ENCODE results near the gene FBXW7.

The FBXW7 gene

DNA sequence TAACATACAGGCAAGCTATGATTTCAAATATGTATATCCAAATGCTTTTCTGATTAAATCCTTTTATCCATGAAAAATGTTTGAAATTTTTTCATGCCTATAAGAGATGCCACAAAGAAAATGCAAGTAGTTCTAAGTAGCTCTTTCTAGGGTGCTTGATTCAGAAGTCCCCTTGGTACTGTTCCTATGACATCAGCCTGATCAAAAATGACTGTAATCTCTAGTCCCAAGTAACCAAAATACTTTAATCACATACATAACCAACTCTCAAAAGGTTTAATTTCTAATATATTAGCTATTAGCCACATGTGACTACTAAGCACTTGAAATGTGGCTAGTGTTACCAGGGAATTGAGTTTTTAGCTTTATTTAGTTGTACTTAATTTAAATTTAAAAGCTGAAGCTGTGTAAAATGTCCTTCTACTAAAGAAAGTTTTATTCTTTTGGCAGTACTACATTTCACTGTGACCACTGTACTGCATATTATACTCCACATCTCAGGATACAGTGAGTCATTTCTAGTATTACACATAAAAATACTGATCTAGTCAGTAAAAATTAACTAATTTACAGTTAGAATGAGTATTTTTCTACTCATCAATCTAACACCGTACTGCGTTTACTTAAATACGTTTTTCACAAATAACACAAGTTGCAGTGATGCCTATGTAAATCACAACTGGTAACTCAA is 33.9 kb downstream of the FBXW7 start:
- no peak for TF ChIP-seq CTCF (IDR thresholded peaks at IDR 0.05)
- Histone ChIP-seq H3K4me1 (no peaks in the 10 kb centered on the region), H3K36me3 (no peaks in the 10 kb centered on the region), H3K9me3 (no peaks in the 10 kb centered on the region), H3K27ac (no peak overlapping the region), H3K27me3 (no peaks in the 10 kb centered on the region), H3K4me3 (no peak overlapping the region)
- intact Hi-C loops (cut with DNase I; ENCODE audit: low total_unique reads) = no loop called here
- no peak for DNase-seq

GRCh38 chr4:152500800-152501434 is 35.0 kb downstream of the FBXW7 start:
- no peak for DNase-seq
- no peak overlapping the region for H3K27ac ChIP-seq
- intact Hi-C loops (cut with DNase I; ENCODE audit: low total_unique reads) = no loop called here

GRCh38 chr4:152500275-152500674 is 35.6 kb downstream of the FBXW7 start:
- H3K27me3 ChIP-seq = no peaks in the 10 kb centered on the region
- no peaks in the 10 kb centered on the region for H3K9me3 ChIP-seq
- no peaks in the 10 kb centered on the region for H3K4me1 ChIP-seq
- intact Hi-C loops (cut with DNase I; ENCODE audit: low total_unique reads) = no loop called here
- no peak for DNase-seq
- no peak overlapping the region for H3K27ac ChIP-seq
- H3K36me3 ChIP-seq = no peaks in the 10 kb centered on the region
- no peak for TF ChIP-seq CTCF (IDR thresholded peaks at IDR 0.05)
- no peak overlapping the region for H3K4me3 ChIP-seq

More at GRCh38 chr4:152500800-152501434, 35.0 kb downstream of the FBXW7 start:
- H3K36me3 ChIP-seq = no peaks in the 10 kb centered on the region
- no peak overlapping the region for H3K4me3 ChIP-seq
- H3K27me3 ChIP-seq = no peaks in the 10 kb centered on the region
- peak; percentile 66 to 77 for TF ChIP-seq CTCF (IDR thresholded peaks at IDR 0.05)
- H3K4me1 ChIP-seq = no peaks in the 10 kb centered on the region
- no peaks in the 10 kb centered on the region for H3K9me3 ChIP-seq

- no peak overlapping the region for H3K27ac ChIP-seq
- H3K4me1 ChIP-seq = no peaks in the 10 kb centered on the region
- TF ChIP-seq CTCF (IDR thresholded peaks at IDR 0.05) = no peak
- no peaks in the 10 kb centered on the region for H3K9me3 ChIP-seq
- DNase-seq = no peak
- intact Hi-C loops (cut with DNase I; ENCODE audit: low total_unique reads) = loop anchor here (5.0 kb wide), 1 partner anchor 143 kb away; no protein-coding TSS in a partner anchor
- no peak overlapping the region for H3K4me3 ChIP-seq
- H3K36me3 ChIP-seq = no peaks in the 10 kb centered on the region
- H3K27me3 ChIP-seq = no peaks in the 10 kb centered on the region
These were observed 36.5 kb downstream of the FBXW7 start for GRCh38 chr4:152499344-152499743.

GRCh38 chr4:152494020-152494419 is 41.9 kb downstream of the FBXW7 start:
- no peak overlapping the region for H3K27ac ChIP-seq
- H3K27me3 ChIP-seq = no peaks in the 10 kb centered on the region
- no peaks in the 10 kb centered on the region for H3K4me1 ChIP-seq
- H3K4me3 ChIP-seq = no peak overlapping the region
- H3K36me3 ChIP-seq = no peaks in the 10 kb centered on the region
- DNase-seq = no peak
- H3K9me3 ChIP-seq = no peaks in the 10 kb centered on the region
- no peak for TF ChIP-seq CTCF (IDR thresholded peaks at IDR 0.05)
- intact Hi-C loops (cut with DNase I; ENCODE audit: low total_unique reads) = no loop called here
